ENCODE data around the gene FRAS1. TPM values are rescaled to one million over a fixed set of nuclear protein-coding genes. Genes with fewer than 3 reads are reported as not detected.

FRAS1 gene
- total RNA-seq, 3 donors from 2014 or later, result 0.03 to 0.08 (median 0.08) TPM

- H3K36me3 Mint-ChIP-seq (ENCODE audit: insufficient read depth), result no peaks in the 10 kb centered on the region
- no peak for DNase-seq
- H3K4me1 Mint-ChIP-seq (ENCODE audit: low read depth), result no peaks in the 10 kb centered on the region
- no peaks in the 10 kb centered on the region for H3K9me3 Mint-ChIP-seq
- no peak for ATAC-seq
- no peak overlapping the region for H3K4me3 Mint-ChIP-seq
- H3K27me3 Mint-ChIP-seq (ENCODE audit: low read depth), result peaks cover 11% of the 10 kb centered on the region
Observed at GRCh38 chr4:78033861-78034260, 23.3 kb upstream of the FRAS1 start.

GRCh38 chr4:78038704-78039103, 18.4 kb upstream of the FRAS1 start:
- H3K9me3 Mint-ChIP-seq, result no peaks in the 10 kb centered on the region
- peaks cover 8% of the 10 kb centered on the region for H3K27me3 Mint-ChIP-seq (ENCODE audit: low read depth)
- no peak overlapping the region for H3K4me3 Mint-ChIP-seq
- no peaks in the 10 kb centered on the region for H3K4me1 Mint-ChIP-seq (ENCODE audit: low read depth)
- H3K36me3 Mint-ChIP-seq (ENCODE audit: insufficient read depth), result no peaks in the 10 kb centered on the region
- no peak for ATAC-seq
- DNase-seq, result no peak

- peaks cover 8% of the 10 kb centered on the region for H3K27me3 Mint-ChIP-seq (ENCODE audit: low read depth)
- no peak overlapping the region for H3K4me3 Mint-ChIP-seq
- H3K4me1 Mint-ChIP-seq (ENCODE audit: low read depth), result no peaks in the 10 kb centered on the region
- no peak for DNase-seq
- ATAC-seq, result no peak
- H3K9me3 Mint-ChIP-seq, result no peaks in the 10 kb centered on the region
- H3K36me3 Mint-ChIP-seq (ENCODE audit: insufficient read depth), result no peaks in the 10 kb centered on the region
Observed at GRCh38 chr4:78039678-78040077, 17.4 kb upstream of the FRAS1 start.

DNA sequence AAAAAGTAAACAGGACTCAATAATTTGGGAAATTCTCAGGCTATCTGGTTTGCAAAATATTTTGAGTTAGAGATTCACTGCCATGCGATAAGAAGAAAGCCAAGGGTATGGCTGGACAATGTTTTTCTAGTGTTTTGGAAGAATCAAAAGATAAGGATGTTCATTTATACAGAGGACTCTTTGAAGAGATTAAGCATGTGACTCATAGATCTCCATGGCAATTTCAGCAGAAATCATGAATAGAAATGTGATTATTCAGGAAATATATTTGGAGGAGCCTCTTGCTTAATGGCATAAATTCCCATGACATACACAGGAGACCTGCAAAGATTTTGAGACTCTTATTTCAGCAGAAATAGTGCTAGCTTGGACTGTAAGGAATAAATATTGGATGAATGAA, 16.7 kb upstream of the FRAS1 start:
- no peak for DNase-seq
- no peak for ATAC-seq
- peaks cover 3% of the 10 kb centered on the region for H3K27me3 Mint-ChIP-seq (ENCODE audit: low read depth)
- no peaks in the 10 kb centered on the region for H3K4me1 Mint-ChIP-seq (ENCODE audit: low read depth)
- H3K9me3 Mint-ChIP-seq, result no peaks in the 10 kb centered on the region
- no peaks in the 10 kb centered on the region for H3K36me3 Mint-ChIP-seq (ENCODE audit: insufficient read depth)
- no peak overlapping the region for H3K4me3 Mint-ChIP-seq

GRCh38 chr4:78047366-78047765, 9.8 kb upstream of the FRAS1 start:
- Mint-ChIP-seq H3K27me3 (ENCODE audit: low read depth) (peaks cover 10% of the 10 kb centered on the region), H3K9me3 (no peaks in the 10 kb centered on the region), H3K4me3 (no peak overlapping the region), H3K4me1 (ENCODE audit: low read depth) (no peaks in the 10 kb centered on the region), H3K36me3 (ENCODE audit: insufficient read depth) (no peaks in the 10 kb centered on the region)
- DNase-seq, result no peak
- no peak for ATAC-seq

DNA sequence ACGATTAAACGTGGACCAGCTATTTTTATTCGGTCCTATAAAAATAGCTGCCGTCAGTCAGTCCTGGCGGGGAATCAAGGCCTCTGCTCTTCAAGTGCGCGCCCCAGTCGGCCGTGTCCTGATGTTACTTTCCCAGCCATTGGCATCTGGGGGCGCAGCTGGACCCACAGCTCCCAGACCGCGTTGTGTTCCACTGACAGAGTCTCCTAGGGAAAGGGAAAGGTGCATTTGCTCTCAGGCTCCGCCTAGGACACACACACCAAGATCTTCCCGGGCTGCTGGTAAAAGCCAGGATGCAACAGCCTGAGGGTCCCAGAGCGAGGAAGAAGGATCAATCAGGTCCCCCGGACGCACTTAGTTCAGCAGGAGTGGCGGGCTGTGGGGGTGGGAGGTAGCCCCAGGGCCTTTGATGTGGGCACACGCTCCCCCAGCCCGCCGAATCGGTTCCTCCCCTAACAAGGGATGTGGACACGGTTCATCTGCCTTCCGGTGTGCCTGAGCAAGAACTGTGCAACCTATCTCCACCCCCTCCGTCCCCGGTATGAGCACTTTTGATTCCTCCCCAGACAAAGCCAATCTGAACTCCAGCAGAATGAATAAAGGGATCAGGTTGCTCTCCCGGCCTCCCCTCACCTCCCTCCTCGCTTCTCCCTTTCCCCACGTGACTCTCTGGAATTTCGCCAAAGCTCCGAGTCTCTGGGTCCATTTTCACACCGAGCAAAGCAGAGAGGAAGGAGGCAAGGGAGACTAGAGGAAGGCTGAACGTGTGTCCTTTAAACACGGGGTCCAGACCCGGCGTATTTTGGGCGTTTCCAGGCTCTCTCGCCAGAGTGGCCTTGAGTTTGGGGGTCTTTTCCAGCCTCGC, 626 bp upstream of the FRAS1 start:
- Mint-ChIP-seq H3K9me3 (no peaks in the 10 kb centered on the region), H3K4me1 (ENCODE audit: low read depth) (peaks cover 27% of the 10 kb centered on the region), H3K27me3 (ENCODE audit: low read depth) (peaks cover 70% of the 10 kb centered on the region), H3K4me3 (peak overlapping the region; percentile 83), H3K36me3 (ENCODE audit: insufficient read depth) (no peaks in the 10 kb centered on the region)
- ATAC-seq (peak; percentile 54 to 61), DNase-seq (no peak)

DNA sequence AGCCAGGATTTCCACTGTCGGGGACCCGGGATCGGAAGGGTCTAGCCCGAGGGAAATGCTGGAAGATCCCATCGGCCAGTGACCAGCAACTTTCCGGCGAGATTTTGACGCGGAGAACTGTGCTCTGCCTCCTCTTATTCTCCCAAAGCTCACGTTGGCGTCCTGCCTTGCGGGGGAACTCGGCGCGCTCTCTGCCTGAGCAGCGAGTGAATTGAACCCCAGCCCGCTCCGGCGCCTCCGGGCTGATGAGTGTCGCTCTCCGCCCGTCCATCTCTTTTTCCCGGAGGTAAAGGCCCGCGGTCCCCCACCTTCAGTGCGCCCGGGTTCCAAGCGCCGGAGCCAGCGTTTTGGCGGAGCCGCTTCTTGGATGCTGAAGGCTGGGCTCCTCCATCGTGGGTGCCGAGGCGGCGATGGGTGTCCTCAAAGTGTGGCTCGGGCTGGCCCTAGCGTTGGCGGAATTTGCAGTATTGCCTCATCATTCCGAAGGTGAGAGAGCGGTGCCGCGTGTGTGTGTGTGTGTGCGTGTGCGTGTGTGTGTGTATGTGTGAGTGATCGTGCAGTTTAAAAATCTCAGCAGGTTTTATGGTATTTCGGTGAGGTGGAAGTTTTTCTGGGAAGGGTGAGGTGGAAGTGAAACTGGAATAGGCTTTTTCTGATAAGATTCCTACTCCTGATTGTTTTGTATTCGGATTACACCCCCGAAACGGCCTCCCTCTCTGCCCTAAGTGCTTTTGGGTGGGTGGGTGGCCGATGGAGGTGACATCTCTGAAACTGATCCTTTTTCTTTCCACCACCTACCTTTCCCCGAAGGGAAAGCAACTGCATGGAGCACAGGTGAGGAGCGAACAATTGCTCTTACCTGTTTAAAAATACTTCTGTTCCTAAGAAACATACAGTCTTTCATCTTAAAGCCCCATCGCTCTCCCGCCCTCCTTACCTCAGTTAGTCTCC, 752 bp downstream of the FRAS1 start:
- peak overlapping the region; percentile 83 for H3K4me3 Mint-ChIP-seq
- H3K9me3 Mint-ChIP-seq, result no peaks in the 10 kb centered on the region
- DNase-seq (no peak), ATAC-seq (peak; percentile 31 to 52)
- peaks cover 27% of the 10 kb centered on the region for H3K4me1 Mint-ChIP-seq (ENCODE audit: low read depth)
- no peaks in the 10 kb centered on the region for H3K36me3 Mint-ChIP-seq (ENCODE audit: insufficient read depth)
- H3K27me3 Mint-ChIP-seq (ENCODE audit: low read depth), result peaks cover 60% of the 10 kb centered on the region

DNA sequence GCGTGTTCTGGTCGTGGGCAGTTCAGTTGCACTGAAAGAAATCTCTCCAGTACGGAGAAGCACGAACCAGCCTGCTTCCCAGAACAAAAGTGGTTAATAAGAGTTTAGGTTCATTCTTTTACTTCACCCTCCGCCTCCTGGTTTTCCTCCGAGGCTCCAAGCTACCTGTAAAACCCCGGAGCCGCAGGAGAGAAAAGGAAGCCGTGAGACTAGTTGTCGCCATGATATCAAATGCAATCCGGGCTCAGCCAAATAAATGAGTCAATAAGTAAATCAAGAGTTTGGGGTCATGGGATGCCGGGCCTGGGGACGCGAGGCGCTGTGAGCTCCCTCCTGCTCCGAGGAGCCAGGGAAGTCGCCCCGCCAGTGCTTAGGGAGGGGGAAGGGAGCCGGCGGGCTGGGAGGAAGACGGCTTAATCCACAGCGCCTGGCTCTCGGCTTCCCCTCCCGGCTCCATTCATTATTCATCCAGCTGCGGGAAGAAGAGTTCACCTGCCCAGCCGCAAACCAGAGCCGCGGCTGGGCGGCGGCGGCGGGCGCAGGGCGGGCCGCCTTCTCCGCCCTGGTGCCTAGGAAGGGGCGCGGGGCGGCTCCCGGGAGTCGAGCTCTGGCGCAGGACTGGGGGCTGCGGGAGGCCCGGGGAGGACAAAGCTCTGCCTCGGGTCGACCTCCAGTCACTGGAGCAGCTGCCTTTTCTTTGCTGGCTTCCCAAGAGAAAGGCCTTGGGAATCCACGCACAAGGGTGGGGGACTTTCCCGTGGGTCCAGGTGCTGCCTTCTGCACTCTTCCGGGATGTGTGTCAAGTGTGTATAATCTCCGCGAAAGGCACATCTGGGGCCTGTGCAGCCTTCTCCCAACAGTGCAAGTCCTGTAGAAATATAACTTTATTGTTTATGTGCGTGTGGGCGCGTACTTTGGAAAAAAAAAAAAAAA, 1.7 kb downstream of the FRAS1 start:
- Mint-ChIP-seq H3K27me3 (ENCODE audit: low read depth) (peaks cover 59% of the 10 kb centered on the region), H3K36me3 (ENCODE audit: insufficient read depth) (no peaks in the 10 kb centered on the region), H3K9me3 (no peaks in the 10 kb centered on the region), H3K4me3 (peak overlapping the region; percentile 83), H3K4me1 (ENCODE audit: low read depth) (peaks cover 27% of the 10 kb centered on the region)
- ATAC-seq (peak in 1 of 2 donors; percentile 17), DNase-seq (no peak)

DNA sequence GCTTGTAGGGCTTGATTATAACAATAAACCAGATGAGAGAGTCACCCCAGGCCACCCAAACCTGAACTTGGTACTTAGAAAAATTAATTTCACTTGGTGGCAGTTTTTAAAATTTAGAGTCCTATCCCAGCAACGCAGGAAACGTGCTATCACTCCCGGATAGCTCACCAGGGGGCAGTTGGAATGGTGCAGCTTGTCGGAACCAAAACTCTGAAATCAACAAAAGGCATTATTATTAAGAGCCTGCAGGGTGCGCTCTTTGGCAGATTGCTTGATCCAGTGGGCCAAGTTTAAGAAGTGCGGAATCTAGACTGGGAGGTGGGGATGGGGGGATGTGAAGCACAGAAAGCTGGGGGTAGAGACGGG, 2.4 kb downstream of the FRAS1 start:
- DNase-seq (no peak), ATAC-seq (no peak)
- H3K36me3 Mint-ChIP-seq (ENCODE audit: insufficient read depth), result no peaks in the 10 kb centered on the region
- H3K4me3 Mint-ChIP-seq, result peak overlapping the region; percentile 46
- H3K4me1 Mint-ChIP-seq (ENCODE audit: low read depth), result peaks cover 27% of the 10 kb centered on the region
- peaks cover 61% of the 10 kb centered on the region for H3K27me3 Mint-ChIP-seq (ENCODE audit: low read depth)
- no peaks in the 10 kb centered on the region for H3K9me3 Mint-ChIP-seq

- DNase-seq, result no peak
- no peaks in the 10 kb centered on the region for H3K9me3 Mint-ChIP-seq
- no peak overlapping the region for H3K4me3 Mint-ChIP-seq
- peaks cover 27% of the 10 kb centered on the region for H3K4me1 Mint-ChIP-seq (ENCODE audit: low read depth)
- no peaks in the 10 kb centered on the region for H3K36me3 Mint-ChIP-seq (ENCODE audit: insufficient read depth)
- peaks cover 57% of the 10 kb centered on the region for H3K27me3 Mint-ChIP-seq (ENCODE audit: low read depth)
- no peak for ATAC-seq
Observed at GRCh38 chr4:78059938-78060337, 2.8 kb downstream of the FRAS1 start.

DNA sequence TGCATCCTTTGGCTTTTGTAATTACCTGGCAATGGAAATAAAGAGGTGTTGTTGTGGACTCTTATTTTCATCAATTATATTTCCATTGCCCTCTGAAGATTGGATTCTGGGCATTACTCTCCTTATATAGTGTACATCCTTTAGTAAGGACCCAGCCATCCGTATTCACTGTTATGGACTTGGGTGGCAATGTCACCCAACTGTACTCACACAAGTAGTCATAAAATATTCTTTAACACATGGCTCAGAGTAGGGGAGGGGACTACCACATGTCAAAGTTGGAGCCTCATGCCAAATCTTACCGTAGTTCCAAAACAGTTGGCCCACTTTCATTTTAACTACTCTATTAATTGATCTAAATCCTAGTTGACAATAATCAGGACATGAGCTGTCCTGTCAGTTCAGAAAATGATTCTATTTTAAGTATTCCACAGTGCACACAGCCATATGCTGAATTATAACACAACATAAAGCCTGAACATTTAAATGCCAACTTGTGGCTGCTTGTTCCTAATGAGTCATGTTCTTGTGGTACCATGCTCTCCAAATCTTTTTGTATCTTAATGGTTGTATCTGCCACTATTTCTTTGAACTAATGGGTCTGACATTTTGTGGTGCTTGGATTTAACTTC, 4.9 kb downstream of the FRAS1 start:
- Mint-ChIP-seq H3K27me3 (ENCODE audit: low read depth) (peaks cover 58% of the 10 kb centered on the region), H3K36me3 (ENCODE audit: insufficient read depth) (no peaks in the 10 kb centered on the region), H3K4me3 (no peak overlapping the region), H3K9me3 (no peaks in the 10 kb centered on the region), H3K4me1 (ENCODE audit: low read depth) (peaks cover 20% of the 10 kb centered on the region)
- DNase-seq (no peak), ATAC-seq (no peak)

DNA sequence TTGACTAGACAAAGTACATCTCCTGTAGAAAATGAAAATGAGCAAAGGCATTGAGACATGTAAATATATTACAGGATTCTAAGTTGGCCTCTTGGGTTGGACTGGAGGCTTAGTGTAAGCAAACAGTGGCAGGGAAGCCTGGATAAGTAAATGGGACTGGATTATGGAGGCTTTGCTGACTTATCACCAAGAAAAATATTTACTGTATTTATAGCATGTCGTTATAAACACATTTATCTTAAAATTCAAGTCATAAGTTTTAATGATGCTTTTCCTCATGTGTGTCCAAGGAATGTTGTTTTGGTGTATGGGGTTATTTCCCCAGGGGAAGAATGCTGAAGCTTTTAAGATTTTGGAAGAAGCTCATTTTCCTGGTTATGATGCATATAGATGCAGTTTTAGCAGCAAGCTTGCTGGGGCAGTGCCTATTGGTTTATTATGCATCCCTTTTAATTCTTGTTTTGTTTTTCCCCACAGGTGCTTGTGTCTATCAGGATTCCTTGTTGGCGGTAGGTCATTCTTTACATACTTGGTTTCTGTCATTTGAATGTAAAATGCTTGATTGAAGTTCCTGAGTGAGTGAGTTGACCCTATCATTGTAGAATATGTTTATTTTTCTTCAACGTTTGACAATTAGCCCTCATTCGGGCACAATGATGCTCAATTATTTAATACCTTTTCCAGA, 8.5 kb downstream of the FRAS1 start:
- Mint-ChIP-seq H3K4me1 (ENCODE audit: low read depth) (no peaks in the 10 kb centered on the region), H3K27me3 (ENCODE audit: low read depth) (peaks cover 39% of the 10 kb centered on the region), H3K4me3 (no peak overlapping the region), H3K9me3 (no peaks in the 10 kb centered on the region), H3K36me3 (ENCODE audit: insufficient read depth) (no peaks in the 10 kb centered on the region)
- DNase-seq, result no peak
- ATAC-seq, result no peak

GRCh38 chr4:78068481-78068880, 11.4 kb downstream of the FRAS1 start:
- Mint-ChIP-seq H3K4me3 (no peak overlapping the region), H3K36me3 (ENCODE audit: insufficient read depth) (no peaks in the 10 kb centered on the region), H3K27me3 (ENCODE audit: low read depth) (peaks cover 44% of the 10 kb centered on the region), H3K4me1 (ENCODE audit: low read depth) (no peaks in the 10 kb centered on the region), H3K9me3 (no peaks in the 10 kb centered on the region)
- DNase-seq (no peak), ATAC-seq (no peak)

Data from activated T-cell treated with anti-CD3 and anti-CD28 coated beads, Interleukin-2, amount 50 U/mL, for 4 hours (primary cell).